Activated T-cell treated with anti-CD3 and anti-CD28 coated beads, Interleukin-2, amount 50 U/mL, for 72 hours (primary cell): ENCODE results near the gene CDKN2AIP. TPM values are rescaled to one million over a fixed set of nuclear protein-coding genes. Genes with fewer than 3 reads are reported as not detected.
"Not testable (repeated sequence)": the region's sequence is repeated elsewhere in the genome, so short reads cannot be mapped to it uniquely, and the experiment has no call there.

Experiments
- ATAC-seq, 2 donors: fragments of 150-1000 bp; cut with Tn5 transposase; replicated peaks in 1 of 2; 2 replicates each; pipeline ENCODE4 v1.10.0; 2021; ENCODE audit warnings: moderate library complexity in 2 of 2, mild to moderate bottlenecking in 1 of 2
- DNase-seq, 2 donors: peaks; one replicate each; pipeline ENCODE4 v3.0.0; 2021 to 2022; ENCODE audit warnings: mixed read lengths in 1 of 2
- H3K27ac Mint-ChIP-seq: one replicate; pipeline ENCODE4 v1.8.0; 2022; ENCODE audit warnings: mild to moderate bottlenecking, moderate library complexity, mixed read lengths
- H3K27me3 Mint-ChIP-seq: one replicate; pipeline ENCODE4 v1.8.0; 2022; ENCODE audit warnings: low read depth, mixed read lengths
- H3K36me3 Mint-ChIP-seq, 2 donors: one replicate each; pipeline ENCODE4 v1.8.0; 2022; ENCODE audit warnings: mixed read lengths in 2 of 2, mild to moderate bottlenecking in 1 of 2; ENCODE audit not compliant: insufficient read depth in 2 of 2
- H3K4me1 Mint-ChIP-seq: one replicate; pipeline ENCODE4 v1.8.0; 2022; ENCODE audit warnings: low read depth, mixed read lengths
- H3K4me3 Mint-ChIP-seq, 2 donors: one replicate each; pipeline ENCODE4 v1.8.0; 2022; ENCODE audit warnings: mild to moderate bottlenecking in 2 of 2, mixed read lengths in 2 of 2, moderate library complexity in 2 of 2
- H3K9me3 Mint-ChIP-seq, 2 donors: one replicate each; pipeline ENCODE4 v1.8.0; 2022; ENCODE audit warnings: mixed read lengths in 2 of 2
- total RNA-seq, 2 donors: library from RNA; stranded (reverse); gene quantifications; one replicate each; pipeline ENCODE4 v1.2.3, GENCODE V29; 2022

Gene CDKN2AIP
- total RNA-seq, 2 donors from 2014 or later, result 29.7 to 48.0 TPM

DNA sequence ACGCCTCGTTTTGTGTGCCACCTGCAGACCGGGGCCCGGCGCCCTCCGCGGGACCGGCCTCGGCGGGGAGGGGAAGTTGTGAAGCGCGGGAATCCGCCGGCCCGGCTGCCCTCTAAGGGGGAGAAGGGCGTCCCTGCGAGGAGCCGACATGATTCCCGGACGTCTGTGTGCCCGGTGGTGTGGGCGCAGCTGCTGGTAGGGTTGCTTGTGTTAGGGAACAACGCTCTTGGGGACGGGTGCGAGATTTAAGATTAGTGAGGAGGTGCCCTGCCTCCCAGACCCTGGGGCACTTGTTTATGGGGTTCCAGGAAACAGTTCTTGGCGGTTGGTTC, 627 bp downstream of the CDKN2AIP start:
- H3K27ac Mint-ChIP-seq, result peak overlapping the region; percentile 88
- H3K27me3 Mint-ChIP-seq, result no peaks in the 10 kb centered on the region
- H3K4me3 Mint-ChIP-seq, result peak overlapping the region; percentile 93
- H3K4me1 Mint-ChIP-seq, result peaks cover 47% of the 10 kb centered on the region
- ATAC-seq (peak; percentile 14 to 29), DNase-seq (peak in 1 of 2 donors; percentile 61)
- H3K9me3 Mint-ChIP-seq, result no peaks in the 10 kb centered on the region
- peaks cover 11 to 28% of the 10 kb centered on the region in 2 donors for H3K36me3 Mint-ChIP-seq

- no peak for DNase-seq
- peak overlapping the region; percentile 88 for H3K27ac Mint-ChIP-seq
- no peaks in the 10 kb centered on the region for H3K9me3 Mint-ChIP-seq
- no peak for ATAC-seq
- peak overlapping the region; percentile 93 for H3K4me3 Mint-ChIP-seq
- H3K4me1 Mint-ChIP-seq, result peaks cover 47% of the 10 kb centered on the region
- H3K36me3 Mint-ChIP-seq, result peaks cover 11 to 33% of the 10 kb centered on the region in 2 donors
- no peaks in the 10 kb centered on the region for H3K27me3 Mint-ChIP-seq
Measured at GRCh38 chr4:183447646-183448045, 3.2 kb downstream of the CDKN2AIP start.

DNA sequence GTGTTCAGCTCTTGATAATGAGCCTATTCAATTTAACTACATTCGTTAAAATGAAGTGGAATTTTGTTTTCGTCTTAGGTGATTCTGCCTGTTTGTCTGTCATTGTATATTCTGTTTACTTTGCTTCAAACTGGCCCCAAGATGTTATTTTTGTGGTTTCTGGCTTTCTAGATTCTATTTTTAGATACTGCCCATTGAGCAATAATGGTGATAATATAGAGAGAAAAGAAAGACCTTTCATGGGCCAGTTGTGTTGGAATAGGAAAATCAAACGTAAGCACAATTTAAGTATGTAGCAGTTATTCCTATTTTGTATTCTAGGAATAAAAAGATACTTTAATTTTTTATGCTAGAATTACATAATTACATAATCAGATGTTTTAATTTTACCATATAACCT, 4.0 kb downstream of the CDKN2AIP start:
- H3K27me3 Mint-ChIP-seq, result no peaks in the 10 kb centered on the region
- peaks cover 11 to 33% of the 10 kb centered on the region in 2 donors for H3K36me3 Mint-ChIP-seq
- no peak for ATAC-seq
- no peaks in the 10 kb centered on the region for H3K9me3 Mint-ChIP-seq
- no peak overlapping the region for H3K27ac Mint-ChIP-seq
- DNase-seq, result no peak
- peaks cover 41% of the 10 kb centered on the region for H3K4me1 Mint-ChIP-seq
- peak overlapping the region; percentile 23 to 93 for H3K4me3 Mint-ChIP-seq

DNA sequence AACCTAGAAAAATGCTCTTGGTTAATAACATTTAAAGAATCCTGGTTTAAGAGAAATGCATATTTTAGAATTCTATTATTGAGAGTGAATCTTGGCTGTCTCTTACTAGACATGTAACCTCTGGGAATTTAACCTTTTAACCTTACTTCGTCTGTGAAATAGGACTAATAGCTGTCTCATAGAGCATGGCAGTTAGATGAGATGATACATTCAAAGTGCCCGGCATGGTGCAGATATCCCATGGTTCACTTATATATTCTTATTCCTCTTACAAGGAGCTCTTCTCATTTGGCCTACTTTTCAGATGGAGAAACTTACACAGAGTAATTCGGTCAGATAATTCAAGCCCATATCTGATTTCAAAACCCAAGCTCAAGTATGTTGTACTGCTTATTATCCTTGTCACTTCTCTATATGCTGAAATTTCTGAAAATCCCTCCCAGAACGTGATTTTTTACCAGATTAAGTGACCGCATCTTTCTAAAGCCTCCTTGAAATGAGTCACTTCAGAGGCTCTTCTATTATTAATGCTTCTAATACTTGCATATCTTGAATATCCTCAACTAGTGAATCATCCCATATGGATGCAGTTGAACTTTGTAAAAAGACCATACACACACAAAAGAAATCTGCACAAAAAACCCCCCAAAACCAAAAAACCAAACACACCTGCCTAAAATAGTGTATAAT, 4.9 kb downstream of the CDKN2AIP start:
- peaks cover 40% of the 10 kb centered on the region for H3K4me1 Mint-ChIP-seq
- H3K4me3 Mint-ChIP-seq, result no peak overlapping the region
- H3K36me3 Mint-ChIP-seq, result peaks cover 11 to 33% of the 10 kb centered on the region in 2 donors
- ATAC-seq (no peak), DNase-seq (no peak)
- H3K27ac Mint-ChIP-seq, result peak overlapping the region; percentile 38
- H3K9me3 Mint-ChIP-seq, result no peaks in the 10 kb centered on the region
- no peaks in the 10 kb centered on the region for H3K27me3 Mint-ChIP-seq

- ATAC-seq, result no peak
- peaks cover 43% of the 10 kb centered on the region for H3K4me1 Mint-ChIP-seq
Measured at GRCh38 chr4:183450108-183450507, 5.7 kb downstream of the CDKN2AIP start.

DNA sequence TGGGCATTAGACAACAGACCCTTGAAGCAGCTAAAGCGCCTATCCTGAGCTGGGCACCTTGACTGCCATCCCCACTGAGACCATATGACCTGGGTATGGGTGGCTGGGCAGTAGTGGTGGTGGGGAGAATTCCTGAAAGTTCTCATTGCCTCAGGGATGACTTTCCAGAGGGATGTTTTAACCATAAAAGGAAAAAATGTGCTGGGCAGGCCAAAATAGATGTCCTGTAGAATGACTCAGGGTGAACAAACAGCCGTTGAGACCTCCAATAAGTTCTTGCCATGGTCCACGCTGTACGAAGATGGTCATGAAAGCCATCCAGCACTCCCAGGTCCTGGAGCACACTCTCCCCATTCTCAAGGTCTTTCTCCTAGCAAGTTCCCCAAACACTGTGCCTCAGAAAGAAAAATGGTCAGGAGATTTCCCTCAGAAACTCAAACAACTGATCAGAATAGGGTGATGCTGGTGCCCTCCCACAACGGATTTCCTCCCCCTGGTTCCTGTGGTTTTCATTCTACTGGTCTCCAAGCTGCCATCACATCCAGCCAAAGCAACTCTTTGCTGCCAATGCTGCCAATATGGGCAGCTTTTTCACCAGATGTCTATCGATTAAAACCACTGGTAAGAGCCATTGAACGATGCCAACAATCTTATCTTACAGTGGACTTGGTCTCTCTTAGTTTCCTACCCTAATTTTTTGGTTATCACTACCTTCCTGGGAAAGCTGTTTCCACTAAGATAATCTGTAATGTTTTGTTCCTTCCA, 11.2 kb downstream of the CDKN2AIP start:
- no peak for ATAC-seq
- no peak for DNase-seq
- peaks cover 0 to under 1% of the 10 kb centered on the region in 2 donors for H3K36me3 Mint-ChIP-seq

More at GRCh38 chr4:183450108-183450507, 5.7 kb downstream of the CDKN2AIP start:
- DNase-seq, result no peak
- H3K36me3 Mint-ChIP-seq, result peaks cover 10 to 33% of the 10 kb centered on the region in 2 donors
- H3K4me3 Mint-ChIP-seq, result no peak overlapping the region
- H3K9me3 Mint-ChIP-seq, result no peaks in the 10 kb centered on the region
- no peaks in the 10 kb centered on the region for H3K27me3 Mint-ChIP-seq
- H3K27ac Mint-ChIP-seq, result peak overlapping the region; percentile 33

DNA sequence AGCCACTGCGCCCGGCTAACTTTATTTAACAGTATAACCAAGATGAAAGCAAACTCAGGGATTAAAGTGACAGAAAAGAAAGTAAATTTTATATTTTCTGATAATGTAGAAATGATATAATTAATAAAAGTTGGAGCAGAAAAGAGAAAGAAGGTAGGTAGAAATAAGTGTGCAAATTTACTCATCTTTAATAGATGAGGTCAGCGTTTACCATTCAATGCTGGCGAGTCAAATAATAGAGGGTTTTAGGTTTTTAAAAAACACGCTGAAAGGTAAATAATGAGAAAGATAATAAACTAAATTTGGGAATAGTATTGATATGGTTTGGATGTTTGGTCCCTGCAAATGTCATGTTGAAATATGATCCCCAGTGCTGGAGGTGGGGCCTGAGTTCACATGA, 13.6 kb downstream of the CDKN2AIP start:
- H3K4me3 Mint-ChIP-seq, result no peak overlapping the region
- DNase-seq, result no peak
- no peaks in the 10 kb centered on the region for H3K9me3 Mint-ChIP-seq
- no peak overlapping the region for H3K27ac Mint-ChIP-seq
- no peaks in the 10 kb centered on the region for H3K36me3 Mint-ChIP-seq
- peaks cover 15% of the 10 kb centered on the region for H3K4me1 Mint-ChIP-seq
- ATAC-seq, result no peak
- no peaks in the 10 kb centered on the region for H3K27me3 Mint-ChIP-seq

More for the DNA sequence above, 11.2 kb downstream of the CDKN2AIP start:
- Mint-ChIP-seq H3K9me3 (no peaks in the 10 kb centered on the region), H3K4me3 (peak overlapping the region in 1 of 2 donors; percentile 43), H3K4me1 (peaks cover 15% of the 10 kb centered on the region), H3K27me3 (no peaks in the 10 kb centered on the region), H3K27ac (no peak overlapping the region)

DNA sequence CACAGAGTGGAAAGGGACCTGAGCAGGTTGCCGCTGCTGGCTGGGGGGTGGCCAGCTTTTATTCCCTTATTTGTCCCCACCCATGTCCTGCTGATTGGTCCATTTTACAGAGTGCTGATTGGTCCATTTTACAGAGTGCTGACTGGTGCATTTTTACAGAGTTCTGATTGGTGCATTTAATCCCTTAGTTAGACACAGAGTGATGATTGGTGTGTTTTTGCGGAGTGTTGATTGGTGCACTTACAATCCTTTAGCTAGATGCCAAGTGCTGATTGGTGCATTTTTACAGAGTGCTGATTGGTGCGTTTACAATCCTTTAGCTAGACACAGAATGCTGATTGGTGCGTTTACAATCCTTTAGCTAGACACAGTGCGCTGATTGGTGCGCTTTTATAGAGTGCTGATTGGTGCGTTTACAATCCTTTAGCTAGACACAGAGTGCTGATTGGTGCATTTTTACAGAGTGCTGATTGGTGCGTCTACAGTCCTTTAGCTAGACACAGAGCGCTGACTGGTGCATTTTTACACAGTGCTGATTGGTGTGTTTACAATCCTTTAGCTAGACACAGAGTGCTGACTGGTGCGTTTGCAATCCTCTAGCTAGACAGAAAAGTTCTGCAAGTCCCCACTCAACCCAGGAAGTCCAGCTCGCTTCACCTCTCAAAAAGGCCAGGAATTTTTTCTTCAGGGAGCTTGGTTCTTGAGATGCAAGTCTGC, 19.6 kb downstream of the CDKN2AIP start:
- H3K4me3 Mint-ChIP-seq, H3K36me3 Mint-ChIP-seq, H3K27ac Mint-ChIP-seq, DNase-seq, H3K9me3 Mint-ChIP-seq, ATAC-seq, H3K27me3 Mint-ChIP-seq, H3K4me1 Mint-ChIP-seq: not testable (repeated sequence)

GRCh38 chr4:183465879-183466278, 21.4 kb downstream of the CDKN2AIP start:
- H3K27ac Mint-ChIP-seq, ATAC-seq, H3K36me3 Mint-ChIP-seq, H3K4me1 Mint-ChIP-seq, DNase-seq, H3K4me3 Mint-ChIP-seq, H3K27me3 Mint-ChIP-seq, H3K9me3 Mint-ChIP-seq: not testable (repeated sequence)

GRCh38 chr4:183467246-183467645, 22.8 kb downstream of the CDKN2AIP start:
- Mint-ChIP-seq H3K9me3 (peaks cover 2 to 4% of the 10 kb centered on the region in 2 donors), H3K27me3 (no peaks in the 10 kb centered on the region), H3K4me3 (no peak overlapping the region), H3K36me3 (peaks cover 0 to 3% of the 10 kb centered on the region in 2 donors), H3K27ac (no peak overlapping the region), H3K4me1 (peaks cover 7% of the 10 kb centered on the region)
- ATAC-seq (no peak), DNase-seq (no peak)

DNA sequence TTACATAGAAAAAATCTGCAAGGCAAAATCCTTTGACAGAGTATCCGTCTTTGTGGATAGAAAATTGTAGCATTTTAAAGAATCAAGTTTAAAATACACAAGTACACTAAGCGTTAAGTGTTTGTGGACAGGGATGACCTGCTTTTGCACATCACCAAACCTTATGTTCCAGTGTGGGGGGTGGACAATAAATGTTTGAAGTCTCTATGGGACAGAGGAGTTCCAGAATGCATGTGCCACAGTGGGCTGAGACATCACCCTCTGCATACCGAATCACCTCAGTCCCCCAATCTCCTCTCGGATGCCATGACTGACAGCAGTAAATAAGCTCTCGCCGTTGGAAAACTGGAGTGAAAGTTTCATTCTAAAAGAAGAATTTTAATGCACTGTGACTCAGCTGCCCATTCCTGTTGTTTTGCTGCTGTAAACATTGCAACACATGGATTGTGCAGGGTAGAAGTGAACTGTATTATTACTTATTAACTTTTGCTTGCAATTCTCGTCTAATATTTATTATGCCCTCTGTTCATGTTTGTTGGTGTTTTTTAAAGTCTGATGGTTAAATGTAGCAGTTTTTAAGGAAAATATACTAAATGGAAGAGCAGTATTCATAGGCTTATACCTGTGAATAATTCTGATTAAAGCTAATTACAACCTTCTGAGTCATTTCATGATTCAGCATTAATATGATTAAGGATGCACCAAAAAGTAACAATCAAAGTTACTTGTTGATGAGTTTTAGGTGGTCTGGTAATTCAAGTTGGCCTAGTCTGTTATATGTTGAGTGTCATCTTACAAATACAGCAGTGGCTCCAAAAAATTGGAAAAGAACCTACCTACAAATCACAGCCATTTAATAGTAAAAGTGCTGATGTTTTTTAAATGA, 24.0 kb downstream of the CDKN2AIP start:
- peaks cover 2 to 4% of the 10 kb centered on the region in 2 donors for H3K9me3 Mint-ChIP-seq
- ATAC-seq (no peak), DNase-seq (no peak)
- no peaks in the 10 kb centered on the region for H3K27me3 Mint-ChIP-seq
- no peak overlapping the region for H3K4me3 Mint-ChIP-seq
- peaks cover 0 to 3% of the 10 kb centered on the region in 2 donors for H3K36me3 Mint-ChIP-seq
- H3K4me1 Mint-ChIP-seq, result peaks cover 7% of the 10 kb centered on the region
- H3K27ac Mint-ChIP-seq, result no peak overlapping the region

GRCh38 chr4:183469285-183469684, 24.8 kb downstream of the CDKN2AIP start:
- no peak overlapping the region for H3K27ac Mint-ChIP-seq
- DNase-seq (no peak), ATAC-seq (no peak)
- H3K36me3 Mint-ChIP-seq, result no peaks in the 10 kb centered on the region
- H3K4me3 Mint-ChIP-seq, result no peak overlapping the region
- no peaks in the 10 kb centered on the region for H3K27me3 Mint-ChIP-seq
- peaks cover 7% of the 10 kb centered on the region for H3K4me1 Mint-ChIP-seq
- no peaks in the 10 kb centered on the region for H3K9me3 Mint-ChIP-seq
